CMK (cell line): ENCODE data around the gene MCM3AP.

Experiments used
- DNase-seq: peaks from one replicate; pipeline ENCODE4 v3.0.0-alpha.2; 2010; ENCODE audit warnings: low read depth

The MCM3AP gene

DNA sequence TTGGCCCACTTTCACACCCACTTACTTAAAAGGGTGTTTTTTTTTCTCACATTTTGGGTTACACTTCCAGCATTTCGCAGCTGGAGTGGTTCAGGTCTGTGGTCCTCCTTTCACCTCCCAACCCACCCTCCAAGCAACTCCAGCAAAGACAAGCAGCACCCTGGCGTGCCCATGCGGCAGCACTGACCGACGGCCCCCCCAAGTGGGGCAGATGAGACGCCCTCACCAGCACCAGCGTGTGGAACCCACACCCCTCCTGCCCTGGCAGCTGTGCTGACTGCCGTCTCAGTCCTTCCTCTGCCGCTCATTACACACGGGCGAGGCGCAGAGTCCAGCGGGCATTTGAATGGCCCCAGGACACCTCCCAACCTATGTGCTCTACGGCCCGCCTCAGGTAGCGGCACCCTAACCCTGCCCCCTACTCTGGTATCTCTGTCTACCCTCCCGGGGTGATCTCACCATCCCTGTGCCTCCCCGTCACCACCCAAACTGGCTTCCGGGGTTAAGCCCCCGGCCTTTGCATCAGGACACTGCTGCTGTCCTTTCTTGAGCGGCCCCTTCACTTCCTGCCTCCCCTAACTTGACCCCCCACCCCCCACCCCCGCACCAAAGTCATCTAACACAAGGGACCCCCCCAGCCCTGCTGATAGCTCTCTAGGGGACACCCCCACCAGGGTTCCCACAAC lies 67.8 kb downstream of the MCM3AP start:
- no peak for DNase-seq

DNA sequence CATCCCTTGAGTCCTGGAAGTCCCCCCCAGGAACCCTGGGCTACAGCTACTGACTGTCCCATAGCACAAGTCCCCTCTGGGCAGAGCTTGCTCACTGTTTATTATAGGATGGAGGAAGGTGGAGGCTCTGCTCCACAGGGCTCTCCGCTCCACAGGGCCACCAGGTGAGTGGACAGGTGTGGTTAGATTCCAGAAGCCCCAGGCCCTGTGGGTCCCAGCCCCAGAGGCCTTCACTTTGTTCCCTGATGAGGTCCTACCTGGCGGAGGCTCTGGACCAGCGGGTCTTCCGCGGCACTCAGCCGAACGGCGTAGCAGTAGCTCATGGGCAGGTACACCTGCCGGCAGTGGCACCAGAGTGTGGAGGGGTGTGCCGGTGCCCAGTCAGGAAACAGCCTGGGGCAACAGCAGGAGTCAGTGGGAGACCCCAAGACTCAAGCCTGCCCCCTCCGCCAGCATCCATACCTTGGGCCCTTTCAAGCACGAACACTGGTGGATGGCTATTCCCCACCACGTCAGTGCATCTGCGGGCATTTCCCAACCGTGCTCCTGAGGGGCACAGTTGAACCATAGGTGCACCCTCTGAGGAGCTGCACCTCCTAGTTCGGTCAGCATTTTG lies 69.2 kb downstream of the MCM3AP start:
- DNase-seq, result no peak

DNA sequence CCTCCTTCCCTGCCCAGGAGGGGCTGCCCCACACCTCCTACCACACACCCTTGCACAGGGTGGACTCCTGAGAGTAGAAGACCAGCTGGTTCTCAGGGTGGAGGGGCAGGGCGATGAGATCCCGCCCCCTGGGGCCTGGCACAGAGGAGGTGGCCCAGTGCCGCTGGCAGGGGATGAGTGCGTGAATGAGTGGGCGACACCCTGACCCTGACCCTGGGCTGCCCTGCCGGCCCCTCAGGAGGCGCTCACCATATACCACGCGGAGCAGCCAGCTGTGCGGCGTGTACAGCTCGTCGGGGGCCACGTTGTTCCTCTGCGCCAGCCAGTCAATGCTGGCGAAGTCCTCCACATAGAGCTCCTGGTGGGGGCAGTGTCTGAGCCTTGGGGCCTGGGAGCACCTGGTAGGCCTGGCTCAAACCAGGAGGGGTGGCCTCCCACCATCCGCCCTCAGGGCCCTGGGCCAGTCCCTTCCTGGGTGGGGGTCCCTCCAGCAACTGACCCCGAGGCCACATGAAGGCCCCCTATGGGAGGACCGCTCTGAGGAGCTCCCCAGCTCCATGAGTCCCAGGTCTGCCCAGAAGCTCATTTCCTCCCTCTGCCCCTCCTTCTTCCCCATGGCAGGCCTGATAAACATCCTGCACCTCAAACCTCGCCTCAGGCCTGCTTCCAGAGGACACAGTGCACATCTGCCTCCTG lies 69.8 kb downstream of the MCM3AP start:
- no peak for DNase-seq

DNA sequence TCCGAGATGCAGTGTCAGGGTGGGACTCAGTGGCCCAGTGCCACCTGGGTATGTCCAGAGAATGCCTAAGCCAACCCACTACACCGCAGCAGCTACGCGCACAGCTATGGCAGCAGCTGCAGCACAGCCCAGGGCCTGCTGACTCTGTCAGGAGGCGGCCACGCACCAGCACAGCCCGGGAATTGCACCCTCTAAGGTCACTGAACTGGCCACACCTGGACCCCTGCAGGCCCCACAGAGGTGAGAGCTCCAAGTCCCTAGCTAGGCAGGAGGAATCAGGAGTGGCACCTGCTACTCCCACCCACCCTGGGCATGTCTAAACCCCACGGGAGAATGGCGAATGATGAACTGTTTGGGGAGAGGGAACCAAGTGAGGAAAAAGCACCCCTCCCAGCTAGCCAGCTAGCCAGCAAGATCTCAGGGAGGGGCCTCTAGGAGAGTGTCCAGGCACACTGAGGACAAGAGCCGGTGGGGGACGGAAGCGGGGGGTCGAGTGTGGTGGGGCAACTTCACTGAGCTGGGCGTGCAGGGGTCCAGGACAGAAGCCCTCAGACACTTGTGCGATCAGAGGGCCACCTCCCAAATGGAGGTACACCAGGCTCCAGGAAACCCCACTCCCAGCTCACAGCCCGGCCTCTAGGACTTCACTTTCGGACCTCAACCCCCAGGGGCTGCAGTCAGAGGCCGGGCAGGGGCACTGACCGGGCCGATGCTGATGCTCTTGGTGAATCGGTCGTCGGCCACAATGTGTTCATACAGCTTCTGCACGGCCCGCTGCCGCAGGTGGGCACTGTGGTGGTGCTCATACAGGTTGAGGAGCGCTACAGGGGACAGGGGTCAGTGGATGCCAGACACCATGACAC lies 70.7 kb downstream of the MCM3AP start:
- DNase-seq, result no peak

DNA sequence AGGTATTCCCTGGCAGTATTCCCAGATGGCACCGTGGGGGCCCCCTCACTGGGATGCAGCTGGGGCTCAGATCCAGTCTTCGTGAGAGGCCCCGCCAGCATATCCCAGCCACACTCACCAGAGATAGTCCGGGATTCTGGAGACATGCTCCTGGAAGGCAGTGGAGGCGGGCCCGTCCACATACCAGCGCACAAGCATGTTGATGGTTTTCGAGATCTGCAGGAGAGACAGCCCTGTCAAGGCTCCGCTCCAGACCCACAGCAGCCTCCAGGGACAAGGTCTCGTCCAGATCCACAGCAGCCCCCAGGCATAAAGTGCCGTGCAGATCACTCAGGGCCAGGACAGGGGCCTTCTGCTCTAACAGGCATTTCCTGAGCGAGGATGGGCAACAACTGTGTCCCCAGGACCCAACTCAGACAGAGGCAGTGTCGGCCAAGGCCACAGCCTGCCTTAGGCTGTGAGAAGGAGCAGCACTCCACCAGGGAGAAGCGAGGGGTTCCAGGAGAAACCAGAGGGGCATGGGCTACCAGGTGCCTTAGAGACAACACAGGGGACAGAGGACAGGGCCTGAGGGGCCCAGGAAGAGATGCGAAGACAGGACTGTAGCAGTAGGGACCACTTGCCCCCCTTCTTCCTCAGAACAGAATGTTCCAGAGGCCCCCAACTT lies 71.7 kb downstream of the MCM3AP start:
- no peak for DNase-seq

DNA sequence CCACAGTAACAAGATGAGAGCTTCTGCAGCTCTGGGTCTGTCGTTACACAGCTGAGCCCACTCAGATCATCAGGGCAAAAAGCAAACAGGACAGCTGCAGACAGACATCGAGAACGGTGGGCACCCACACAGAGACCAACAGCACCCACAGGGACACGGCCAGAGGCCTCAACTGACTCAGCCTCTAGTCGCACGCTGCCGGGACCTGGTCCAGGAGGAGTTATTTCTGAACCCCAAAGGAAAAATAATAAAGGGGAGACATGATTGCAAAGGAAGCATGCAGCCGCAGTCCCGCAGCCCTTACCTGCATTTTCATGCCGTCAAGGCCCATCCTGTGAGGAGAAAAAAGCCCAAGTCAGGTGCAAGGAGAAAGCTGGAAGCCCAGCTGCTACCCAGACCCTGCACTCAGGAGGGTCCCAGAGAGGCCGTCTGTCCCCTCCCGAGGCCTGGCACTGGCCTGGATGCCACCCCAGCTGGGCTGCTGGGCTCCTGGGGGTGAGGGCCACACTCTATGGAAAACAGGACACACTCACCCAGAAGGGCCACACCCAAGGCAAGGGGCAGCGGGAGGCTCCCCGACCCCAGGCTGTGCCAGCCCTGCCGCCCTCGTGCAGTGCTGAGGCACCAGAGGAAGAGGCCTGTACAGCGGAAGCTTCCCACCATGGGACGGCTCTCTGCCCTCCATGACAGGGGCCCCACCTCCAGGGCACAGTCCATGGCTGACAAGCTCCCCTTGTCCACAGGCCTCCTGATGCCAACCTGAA lies 72.5 kb downstream of the MCM3AP start:
- no peak for DNase-seq

DNA sequence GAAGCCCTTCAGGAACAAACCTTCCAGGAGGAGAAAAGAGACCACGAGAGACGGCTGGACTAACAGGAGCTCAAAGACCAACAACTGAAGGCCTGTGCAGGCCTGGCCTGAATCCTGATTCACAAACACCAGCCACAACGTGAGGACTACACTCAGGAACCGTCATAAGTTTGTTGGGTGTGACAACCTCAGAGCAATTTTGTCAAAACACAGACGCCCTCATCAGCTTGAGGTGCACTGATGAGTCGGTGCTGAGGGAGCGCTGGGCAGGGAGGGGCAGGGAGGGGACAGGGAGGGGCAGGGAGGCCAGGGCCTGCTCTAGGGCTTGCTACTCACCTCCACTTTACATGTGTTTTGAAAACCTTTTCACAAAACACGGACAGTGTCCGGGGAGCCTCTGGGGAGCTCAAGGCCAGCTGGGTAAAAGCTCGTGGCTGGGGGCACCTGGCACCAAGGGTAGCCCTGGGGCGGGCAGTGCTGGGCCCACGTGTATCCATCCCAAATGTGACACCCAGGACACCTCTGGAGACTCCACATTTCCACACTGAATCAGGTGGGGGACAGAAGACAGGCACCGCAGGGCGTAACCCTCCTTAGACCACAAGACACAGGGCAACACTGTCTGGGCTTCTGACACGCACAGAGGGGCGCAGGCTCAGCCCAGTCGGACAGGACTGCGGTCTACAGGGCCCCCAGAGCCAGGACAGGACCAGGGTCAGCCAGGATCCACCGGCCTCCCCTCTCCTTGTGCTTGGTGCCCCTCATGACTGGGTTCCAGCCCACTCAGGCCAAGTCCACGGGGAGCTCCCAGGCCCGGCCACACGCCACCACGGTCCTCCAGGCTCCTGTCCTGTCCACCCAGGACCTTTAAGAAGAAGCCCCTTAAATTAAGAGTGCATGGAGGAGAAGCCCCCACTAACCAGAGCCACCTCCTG lies 73.4 kb downstream of the MCM3AP start:
- no peak for DNase-seq

DNA sequence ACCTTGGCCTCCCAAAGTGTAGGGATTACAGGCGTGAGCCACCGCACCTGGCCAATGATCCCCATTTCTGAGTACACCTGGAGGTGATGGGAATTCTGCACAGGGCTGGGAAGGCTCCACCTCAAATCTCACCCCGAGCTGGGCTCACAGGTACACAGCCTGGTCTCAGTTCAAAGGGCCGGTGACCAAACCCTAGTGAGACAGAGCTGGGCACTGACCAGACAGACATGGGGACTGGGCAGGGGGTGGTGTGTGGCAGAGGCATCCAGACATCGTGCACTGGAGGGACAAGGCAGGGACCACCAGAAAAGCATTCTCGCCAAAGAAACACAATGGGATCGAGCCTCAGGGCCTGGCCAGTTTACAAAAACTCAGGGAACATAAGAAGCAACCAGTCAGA lies 74.0 kb downstream of the MCM3AP start:
- no peak for DNase-seq

DNA sequence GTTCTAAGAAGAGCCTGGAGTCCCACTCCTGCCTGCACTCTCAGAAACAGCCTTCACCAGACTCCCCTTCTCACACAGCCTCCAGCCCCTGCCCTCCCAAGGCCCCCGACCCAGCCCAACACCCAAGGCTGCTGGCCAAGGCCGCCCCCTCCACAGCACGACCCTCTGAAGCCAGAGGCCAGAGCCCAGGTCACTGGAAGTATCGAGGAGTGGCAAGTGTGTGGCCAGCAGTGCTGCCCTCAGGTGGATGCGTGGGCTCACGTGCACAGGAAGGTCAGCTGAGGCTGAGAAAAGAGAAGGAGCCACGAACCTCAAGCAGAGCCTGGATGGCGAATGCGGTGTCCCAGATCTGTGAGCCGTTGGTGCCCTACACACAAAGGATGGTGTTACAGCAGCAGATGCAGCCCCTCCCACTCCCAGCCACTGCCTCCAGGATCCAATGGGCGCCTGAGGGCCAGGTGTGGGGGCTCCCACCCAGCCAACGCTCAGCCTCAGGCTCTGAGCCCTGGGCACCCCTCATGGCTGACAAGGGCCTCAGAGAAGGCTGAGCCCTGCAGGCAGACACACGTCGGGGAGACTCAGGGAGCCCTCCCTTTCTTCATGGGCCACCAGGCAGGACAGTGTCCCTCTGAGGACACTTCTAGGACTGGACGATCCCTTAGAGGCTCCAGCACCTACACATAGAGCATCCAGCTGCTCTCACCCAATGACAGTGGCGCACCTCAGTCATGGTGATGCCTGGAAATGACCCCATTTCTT lies 74.9 kb downstream of the MCM3AP start:
- DNase-seq, result no peak

DNA sequence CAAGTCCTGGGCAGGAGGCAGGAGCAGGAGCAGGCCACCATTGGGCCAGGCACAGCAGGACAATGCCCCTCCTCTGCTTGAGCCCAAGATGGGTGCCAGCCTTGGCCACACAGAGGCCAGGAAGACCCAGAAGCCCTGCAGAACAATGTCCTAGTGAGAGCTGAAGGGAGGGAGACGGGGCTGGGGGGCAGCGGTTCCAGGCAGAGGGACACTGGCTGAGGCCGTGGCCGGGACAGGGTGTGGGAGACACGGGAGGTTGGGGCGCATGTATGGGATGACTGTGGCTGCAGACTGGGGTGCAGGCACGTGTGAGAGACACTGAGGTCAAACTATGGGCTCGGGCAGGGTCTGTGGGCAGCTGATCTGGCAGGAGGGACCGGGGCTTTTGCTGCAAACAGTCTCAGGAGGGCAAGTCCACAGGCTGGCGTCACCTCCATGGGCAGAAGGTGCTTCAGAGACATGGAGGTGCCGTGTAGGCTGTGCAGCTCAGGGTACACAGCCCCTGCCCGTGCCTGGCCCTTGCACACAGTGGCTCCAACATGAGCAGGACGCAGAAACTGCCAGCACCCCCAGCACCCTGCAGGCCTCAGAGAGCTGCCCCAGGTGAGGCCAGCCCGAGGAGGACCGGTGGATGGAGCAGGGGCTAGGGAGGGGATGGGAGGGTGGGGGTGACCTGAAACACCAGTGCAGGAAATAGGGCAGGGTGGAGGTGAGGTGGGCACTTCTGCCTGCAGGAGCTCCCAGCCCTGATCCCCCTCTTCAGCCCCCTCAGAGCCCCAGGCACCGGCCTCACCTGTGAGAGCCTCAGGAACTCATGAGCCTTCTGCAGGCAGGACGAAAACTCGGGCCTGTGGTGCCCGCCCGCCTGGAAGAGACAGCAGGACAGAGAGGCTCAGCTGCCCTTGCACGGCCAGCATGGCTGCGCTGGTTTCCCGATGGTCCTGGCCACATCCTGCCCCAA lies 76.4 kb downstream of the MCM3AP start:
- DNase-seq, result no peak

DNA sequence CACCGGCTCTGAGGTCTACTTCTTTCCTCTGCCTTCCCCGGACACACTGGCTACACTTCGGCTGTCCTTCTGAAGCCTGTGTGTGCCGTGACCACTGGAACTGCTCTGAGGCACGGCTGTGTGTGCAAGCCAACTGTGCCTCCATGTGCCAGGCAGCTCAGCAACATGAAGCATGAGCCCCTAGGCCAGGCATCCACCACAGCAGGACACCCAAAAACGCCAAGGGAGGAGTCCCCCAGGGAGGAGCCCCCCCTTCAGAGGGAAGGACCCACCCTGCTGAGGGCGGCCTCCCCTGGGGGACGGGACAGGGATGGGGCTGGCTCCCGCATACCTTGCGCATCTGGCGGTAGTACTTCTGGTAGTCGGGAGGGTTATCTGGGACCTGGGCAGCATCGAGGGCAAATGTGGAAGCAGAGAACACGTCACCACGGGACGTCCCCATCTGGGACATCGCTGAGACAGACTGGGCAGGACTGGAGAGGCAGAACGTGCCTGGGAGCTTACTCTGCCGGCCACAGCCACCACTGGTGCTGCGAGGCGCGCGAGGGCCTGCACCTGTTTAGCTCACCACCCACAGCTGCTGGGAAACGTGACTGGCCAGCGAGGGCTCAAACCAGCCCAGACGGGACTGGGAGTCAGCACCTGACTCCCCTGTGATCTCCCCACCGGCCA lies 77.4 kb downstream of the MCM3AP start:
- DNase-seq, result no peak

DNA sequence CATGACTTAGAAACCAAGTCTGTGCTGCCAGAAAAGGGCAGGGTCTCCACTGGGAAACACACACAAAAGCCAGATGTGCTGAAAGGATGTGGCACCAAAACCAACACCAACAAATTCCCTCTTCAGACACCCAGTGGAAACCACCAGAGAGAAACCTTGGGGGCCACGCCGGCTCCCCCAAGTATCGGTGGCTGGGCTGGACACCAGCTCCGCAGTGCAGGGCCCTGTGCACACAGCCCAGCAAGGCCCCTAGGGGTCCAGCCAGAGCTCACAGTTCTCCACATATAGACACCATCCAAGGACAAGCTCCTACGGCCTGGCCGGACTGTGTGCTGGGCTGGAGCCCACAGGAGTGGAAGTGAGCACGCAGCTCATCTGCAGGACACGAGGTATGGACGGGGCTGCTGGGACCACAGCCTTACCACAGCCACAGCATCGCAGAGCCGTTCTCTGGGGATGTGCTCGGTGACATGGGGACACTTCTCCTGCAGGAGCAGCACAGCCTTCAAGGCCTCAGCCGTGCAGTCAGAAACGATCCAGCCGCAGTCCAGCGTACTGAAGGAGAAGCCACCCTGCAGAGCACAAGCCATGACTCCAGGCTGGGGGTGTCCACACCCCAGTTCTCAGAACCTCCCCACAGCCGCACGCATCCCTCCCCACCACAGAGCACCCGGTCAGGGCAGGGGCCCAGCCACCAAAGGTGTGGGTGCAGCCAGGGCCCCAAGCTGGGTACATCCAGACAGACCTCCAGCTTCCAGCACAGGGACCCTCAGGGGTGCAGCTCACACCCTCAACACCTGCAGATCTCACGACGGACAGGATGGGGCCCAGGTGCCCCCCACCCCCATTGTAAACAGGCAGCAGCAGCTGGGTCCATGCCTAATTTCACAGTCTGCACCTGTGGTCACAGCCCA lies 78.1 kb downstream of the MCM3AP start:
- no peak for DNase-seq

DNA sequence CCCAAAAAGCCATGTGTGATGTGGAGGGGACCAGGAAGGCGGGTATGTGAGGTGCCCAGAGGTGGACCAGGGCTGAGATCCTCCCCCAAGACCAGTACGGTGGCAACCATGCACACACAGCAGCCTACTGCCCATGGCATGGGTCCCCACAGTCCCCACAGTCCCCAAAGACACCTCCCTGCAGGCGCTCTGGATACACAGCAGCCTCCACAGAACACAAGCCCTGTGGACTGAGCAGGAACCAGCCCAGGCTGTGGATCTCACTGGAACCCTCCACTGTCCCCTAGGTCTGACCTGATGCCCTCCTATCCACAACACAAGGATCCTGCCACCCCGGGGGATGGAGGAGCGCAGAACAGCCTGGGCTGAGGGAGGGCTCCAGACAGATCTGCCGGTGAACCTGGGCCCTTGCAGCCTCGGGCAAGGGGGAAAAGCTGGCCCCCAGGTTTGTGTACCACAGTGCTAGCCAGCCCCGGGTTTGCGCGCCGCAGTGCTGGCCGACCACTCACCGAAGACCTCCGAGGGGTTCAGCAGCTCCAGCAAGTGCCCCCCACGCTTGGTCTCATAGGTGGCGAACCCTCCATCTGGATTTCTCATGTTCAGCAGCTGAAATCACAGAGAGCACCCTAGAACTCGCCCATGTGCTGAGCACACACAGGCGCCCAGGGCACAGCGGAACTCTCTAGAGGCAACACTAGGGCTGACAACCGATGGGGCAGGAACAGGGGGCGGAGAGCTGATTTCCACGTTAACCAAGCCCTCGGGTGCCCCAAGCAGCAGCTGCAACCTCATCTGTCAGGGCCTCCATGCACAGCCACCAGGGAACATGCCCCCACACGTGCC lies 79.0 kb downstream of the MCM3AP start:
- DNase-seq, result no peak

DNA sequence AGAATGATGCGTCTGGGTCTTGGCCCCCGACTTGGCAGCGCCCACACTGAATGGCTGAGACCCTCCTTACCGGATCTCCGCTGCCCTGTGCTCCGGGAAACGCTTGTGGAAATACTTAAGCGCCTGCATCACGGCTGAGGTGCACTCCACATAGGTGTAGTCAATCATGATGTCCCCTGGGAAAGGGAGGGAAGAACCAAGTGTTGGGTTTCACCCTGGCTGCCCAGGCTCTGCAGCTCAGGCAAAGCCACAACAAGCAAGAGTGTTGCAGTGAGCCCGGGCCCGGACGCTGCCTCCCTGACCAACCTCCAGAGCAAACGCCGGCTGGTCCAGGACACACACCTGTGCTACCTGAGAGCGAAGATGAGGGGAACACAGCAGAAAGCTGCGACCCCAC lies 79.6 kb downstream of the MCM3AP start:
- no peak for DNase-seq

DNA sequence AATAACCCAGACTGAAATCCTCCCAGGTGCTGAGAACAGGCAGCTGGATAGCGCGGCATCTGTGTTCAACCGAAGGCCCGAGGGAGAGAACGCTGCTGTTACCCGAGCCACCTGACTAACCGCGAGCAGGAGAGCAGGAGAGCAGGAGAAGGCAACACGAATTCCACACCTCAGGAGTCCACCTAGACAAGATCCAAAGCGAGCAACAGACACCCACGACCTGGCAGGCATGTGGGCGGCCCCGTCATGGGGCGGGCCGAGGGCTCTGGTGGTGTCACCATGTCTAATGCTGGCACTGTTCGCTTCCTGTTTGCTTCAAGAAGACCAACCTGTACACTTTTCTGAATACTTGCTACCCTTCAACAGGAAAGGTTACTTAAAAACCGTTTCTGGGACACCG lies 80.2 kb downstream of the MCM3AP start:
- no peak for DNase-seq

DNA sequence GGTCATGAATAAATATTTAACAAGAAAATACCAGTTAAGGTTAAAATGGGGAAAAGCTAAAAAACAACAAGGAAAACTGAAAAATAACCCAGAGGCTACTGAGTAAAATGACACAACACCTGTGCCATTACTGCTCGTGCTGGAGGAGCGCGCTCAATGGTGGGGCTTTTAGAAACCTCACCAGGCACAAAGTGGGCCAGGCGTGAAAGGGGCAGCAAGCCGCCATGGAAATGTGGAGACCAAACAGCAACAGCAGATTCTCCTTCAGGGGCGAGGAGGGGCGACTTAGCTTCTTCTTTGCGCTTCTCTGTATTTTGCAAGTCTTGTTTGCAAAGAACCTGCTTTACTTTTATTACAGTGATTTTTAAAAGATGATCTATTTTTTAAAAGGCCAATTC lies 82.2 kb downstream of the MCM3AP start:
- DNase-seq, result no peak
